Stimulated activated CD4-positive, alpha-beta T cell treated with anti-CD3 and anti-CD28 coated beads, TNF-alpha, amount 100 ng/mL, for 4 hours (primary cell): Measurements from ENCODE around the gene NCEH1.
"Not testable (repeated sequence)": the region's sequence is repeated elsewhere in the genome, so short reads cannot be mapped to it uniquely, and the experiment has no call there.

ENCODE experiments used
- DNase-seq, 3 experiments: peaks; one replicate each; pipeline ENCODE4 v3.0.0-alpha.2; 2020; ENCODE audit warnings: low read depth in 3 of 3

NCEH1 gene

DNA sequence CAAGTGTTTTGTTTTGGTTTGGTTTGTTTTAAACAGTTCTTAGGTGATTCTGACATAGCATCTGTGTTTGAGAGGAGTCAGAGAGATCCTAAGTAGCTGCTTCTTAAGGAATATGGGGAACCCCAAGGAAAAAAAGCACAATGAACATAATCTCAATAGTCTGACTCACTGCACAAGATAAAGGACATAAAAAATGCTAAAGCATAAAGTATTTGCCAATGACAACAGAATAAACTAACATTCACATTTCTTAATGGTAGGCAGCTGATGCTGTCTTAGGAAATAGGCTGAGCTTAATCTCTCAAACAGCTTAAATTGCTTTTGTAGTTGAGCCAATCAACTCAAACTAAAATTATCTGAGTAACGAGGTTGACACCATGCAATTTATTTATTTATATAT, 2.9 kb downstream of the NCEH1 start:
- no peak for DNase-seq

DNA sequence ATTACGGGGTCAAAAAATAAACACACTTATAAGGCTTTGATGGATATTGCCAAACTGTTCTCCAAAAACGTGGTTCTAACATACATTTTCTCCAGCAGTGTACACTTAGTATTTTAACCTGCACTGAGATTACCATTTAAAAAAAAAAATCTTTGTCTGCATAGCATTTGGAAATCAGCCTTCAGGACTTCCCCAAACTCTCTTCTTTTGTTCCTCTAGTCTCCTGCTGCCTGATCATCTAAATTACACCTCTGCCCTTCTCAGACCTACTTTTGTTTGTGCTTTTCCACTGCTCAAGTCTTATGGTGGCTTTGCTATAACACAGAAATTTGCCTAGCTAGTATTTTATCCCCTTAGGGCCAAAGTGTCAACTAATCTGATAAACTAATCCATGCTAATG, 3.8 kb downstream of the NCEH1 start:
- no peak for DNase-seq

DNA sequence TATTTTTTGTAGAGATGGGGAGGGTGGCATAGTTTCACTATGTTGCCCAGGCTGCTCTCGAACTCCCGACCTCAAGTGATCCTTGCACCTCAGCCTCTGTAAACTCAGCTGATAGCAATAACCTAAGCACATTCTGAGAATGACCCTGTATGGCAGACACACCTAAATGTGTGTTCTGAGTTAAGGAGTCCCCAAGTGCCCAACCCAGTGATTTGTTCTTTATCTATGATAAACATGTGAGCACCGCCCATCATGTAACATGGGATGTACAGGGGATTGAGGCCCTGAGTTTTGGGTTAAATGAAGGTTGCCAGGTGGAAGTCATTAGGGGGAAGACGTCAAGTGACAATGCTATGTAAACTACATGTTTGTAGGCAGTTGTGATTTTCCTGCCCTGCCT, 5.7 kb downstream of the NCEH1 start:
- no peak for DNase-seq

DNA sequence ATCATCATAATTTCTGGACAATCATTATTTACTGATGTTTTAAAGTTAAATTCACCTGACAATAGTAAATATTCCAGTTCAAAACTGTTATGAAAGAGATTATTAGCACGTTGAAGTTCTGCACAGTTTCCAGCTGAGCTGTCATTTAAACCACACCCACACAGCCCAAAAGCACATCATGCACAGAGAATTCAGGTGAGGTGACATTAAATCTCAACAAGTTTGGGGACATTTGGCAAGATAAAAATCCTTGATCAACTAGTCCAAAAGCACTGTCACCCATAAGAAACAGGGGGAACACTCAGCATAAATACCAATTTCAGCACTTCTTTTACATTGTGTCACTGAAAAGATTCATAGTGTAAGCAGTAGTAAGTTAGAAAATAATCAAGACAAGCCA, 6.9 kb downstream of the NCEH1 start:
- DNase-seq, result no peak

DNA sequence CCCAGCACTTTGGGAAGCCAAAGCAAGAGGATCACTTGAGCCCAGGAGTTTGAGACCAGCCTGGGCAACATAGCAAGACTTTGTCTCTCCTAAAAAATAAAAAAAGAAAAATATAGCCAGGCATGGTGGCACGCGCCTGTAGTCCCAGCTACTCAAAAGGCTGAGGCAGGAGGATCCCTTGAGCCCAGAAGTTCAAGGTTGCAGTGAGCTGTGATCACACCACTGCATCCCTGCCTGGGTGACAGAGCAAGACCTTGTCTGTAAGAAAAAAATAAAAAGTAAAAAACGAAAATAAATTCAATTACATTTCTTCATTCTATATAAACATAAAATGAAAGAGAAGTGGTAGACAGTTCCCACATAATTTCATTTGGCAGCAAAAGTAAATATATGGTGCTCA, 8.1 kb downstream of the NCEH1 start:
- not testable (repeated sequence) for DNase-seq

DNA sequence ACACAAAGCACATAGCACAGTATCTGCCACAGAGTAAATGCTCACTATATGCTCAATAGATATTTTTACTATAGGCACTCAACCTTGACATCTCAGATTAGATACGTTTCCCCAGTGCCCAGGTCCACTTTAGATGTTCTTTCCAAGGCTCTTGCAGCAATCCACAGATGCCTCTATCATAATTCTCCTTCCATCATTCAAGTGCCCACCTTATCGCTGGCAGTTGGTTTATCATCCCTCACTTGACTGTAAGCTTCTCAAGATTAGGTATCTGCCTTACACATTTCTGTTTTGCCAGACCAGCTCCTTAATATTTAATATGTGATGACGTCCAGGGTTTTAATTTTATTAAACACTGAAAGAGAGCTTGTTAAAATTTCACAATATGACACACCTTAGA, 8.6 kb downstream of the NCEH1 start:
- no peak for DNase-seq

DNA sequence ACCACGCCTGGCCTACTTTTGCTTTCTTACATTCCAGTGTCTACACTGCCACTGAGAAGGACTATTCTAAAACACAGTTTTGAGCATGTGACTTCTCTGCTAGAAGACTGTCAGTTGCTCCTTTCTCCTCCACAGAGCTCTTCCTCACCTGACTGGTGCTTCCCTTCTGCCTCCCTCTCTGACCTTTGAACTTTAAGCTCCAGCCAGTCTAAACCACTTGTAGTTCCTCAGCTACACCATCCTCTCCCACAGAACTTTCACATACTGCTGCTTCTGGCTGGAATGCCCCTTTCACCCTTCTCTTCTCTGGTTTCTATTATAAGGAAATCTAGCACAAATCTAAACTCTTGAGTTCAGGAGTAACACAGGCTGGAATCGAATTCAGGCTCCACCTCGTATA, 9.1 kb downstream of the NCEH1 start:
- no peak for DNase-seq

DNA sequence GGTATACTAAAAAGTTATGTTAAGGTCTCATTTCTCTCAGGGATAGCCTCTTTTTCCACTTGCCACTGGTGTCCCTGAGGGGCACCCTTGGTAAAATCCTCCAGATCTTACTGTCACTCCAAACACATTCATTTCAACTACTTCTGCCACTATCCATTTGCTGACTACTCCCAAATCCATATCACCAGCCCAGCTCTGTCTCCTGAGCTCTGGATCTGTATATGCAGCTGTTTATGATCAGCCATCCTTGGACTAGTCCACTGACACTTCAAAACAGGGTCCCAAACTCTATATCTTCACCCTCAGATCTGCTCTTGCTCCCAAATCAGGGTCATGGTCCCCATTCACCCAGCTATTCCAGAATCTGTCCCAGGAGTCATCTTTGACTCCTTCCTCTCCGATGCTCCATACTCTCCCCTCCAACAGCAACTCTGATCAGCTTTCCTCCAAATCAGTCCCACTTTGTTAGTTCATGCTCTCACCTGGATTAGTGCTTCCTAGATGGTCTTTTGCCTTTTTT, 9.9 kb downstream of the NCEH1 start:
- DNase-seq, result no peak

DNA sequence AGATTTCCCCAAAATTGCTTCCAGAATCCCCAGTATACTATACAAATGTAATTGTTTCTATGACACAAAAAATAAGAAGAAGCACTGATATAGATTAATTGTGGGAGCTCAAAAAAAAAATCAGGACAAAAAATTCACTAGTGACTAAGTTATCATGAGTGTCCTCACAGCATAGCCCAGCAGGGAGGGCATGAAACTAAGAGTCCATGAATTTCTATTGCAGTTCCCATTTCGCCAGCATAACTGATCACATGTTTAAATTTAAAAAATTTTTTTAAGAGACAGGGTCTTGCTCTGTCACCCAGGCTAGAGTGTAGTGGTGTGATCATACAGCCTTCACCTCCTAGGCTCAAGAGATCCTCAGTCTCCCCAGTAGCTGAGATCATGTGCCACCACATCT, 10.6 kb downstream of the NCEH1 start:
- no peak for DNase-seq

DNA sequence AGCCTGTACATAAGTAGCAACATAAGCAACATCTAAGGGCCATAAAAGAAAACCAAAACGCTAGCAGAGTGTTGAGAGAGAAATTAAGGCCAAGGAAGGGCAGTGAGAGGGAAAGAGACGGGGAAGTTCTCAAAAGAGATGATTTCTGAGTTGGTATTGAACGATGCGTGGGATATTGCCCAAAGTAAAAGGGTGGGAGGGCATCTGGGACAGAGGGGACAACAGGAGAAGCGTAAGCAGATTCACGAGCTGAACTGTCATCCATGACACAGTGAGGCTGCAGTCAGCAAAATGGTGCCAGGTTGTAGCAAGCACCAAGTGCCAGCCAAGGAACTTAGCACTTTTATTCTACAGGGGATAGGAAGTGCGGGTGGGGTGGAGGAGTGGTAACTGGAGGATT, 11.8 kb downstream of the NCEH1 start:
- DNase-seq, result no peak

DNA sequence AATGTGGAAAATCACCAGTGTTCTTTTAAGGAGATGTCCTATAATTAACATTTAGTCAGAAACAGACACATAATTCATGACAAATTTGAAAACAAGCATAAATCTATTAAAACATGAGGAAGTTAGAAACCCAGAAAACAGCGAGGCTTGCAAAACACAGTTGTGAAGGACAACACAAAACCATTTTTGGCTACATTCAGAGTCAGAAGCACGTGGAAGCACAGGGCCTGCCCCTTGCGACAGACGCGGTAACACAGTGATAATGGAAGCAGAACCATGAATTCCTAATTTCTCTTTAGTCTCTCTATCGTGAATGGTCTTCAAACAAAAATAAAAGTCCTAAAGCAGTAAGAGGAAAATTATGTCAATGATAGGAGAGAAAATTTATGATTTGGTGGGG, 12.2 kb downstream of the NCEH1 start:
- DNase-seq, result no peak

DNA sequence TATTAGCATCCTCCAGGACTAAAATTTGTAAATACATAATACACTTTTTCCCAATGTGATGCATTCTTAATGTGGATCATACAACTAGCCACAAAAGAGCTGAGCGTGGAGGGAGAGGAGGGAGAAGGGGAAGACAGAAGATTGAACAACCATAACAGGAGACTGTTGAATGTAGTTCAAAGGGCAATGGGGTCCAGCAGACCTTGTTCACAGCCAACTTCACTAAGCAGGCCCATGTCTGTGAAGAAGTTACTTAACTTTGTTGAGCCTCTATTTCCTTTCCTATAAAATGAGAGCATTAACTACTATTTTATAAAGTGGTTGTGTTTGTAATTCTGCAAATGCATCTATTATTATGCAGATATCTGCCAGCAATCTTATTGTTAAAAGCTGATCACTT, 13.3 kb downstream of the NCEH1 start:
- no peak for DNase-seq

DNA sequence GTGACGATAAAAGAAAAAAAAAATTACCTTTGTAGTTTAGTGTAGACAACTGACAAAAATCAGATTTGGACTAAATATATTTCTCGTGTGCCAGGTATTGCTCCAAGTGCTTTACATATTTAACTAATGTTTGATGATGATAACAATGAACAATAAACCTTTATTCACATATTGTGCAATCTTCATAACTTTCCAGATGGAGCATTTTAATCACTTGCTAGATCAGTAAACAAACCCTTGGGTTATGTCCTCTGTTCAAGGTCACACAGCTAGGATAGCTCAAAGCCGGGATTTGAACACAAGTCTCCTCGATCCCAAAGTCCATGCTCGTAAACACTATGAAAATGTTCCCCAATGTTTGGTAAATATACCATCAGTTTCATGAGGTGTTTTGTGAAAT, 14.5 kb downstream of the NCEH1 start:
- no peak for DNase-seq

DNA sequence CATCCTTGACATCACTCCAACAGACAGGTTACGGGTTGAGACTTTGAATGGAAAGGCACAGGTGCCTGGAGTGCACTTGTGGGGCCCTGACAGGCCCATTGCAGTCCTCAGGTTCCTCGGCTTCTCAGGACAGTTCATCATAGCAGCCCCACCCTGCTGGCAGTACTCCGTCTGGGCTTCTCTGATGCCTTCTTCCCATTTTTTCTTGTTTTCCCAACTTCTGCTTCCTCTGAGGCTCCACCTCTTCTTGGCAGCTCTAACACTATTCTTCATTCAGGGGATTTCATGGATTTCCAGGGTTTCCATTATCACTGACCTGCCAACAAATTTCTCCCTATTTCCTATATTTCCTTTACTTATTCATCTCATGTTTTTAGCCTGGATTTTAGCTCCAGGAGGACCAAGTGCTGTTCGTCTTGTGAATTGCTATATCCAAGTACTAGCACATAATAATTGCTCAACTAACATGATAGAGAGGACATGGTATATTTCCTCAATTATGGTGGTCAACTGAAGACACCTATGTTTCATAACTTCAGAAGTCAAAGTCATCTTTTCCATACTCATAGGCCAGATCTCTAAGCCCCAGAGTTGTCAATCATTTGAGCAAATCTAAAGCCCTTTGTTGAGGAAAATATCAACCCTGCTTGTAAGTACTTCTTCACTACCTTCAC, 16.2 kb downstream of the NCEH1 start:
- DNase-seq, result no peak

DNA sequence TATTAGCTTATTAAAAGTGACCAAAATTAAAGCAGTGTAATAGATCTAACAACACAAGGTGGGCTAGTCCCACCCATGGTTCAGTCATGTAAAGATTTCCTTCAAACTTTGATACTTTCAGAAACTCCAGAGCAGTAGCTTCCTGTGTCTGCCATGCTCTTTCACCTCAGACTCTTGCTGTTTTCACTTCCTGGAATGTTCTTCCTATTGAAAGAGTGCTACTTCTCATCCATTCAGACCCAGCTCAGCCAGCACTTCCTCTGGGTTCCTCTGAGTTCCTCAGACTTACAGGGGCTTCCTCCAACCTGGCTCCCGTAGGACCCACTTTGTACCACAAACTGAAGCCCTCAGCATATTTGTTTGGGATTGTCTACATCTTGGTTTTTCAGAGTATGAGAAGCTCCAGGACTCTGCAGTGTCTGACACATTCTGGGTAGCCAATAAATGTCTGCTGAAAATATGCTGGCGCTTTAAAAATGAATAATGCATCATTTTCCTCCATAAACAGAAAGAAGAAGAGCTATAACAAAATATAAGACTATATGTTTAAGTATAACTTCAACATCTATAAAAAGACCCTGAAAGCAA, 18.0 kb downstream of the NCEH1 start:
- DNase-seq, result no peak

DNA sequence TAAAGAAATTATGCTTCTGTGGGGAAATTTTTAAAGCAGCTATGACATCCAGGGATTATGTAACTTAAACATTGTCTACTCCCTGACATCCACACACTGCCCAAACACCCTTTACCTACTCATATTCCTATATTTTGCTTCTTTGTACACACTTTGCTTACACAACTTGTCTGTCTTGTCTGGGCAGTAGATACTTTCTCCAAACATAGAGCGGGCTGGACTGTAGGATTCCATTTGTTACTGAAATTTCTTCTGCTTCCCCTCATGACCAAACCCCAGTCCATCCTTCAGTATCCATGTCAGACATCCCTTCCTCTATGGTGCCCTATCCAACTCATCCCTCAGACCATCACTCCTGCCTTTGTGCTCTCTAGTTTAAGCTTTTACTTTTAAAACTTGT, 19.9 kb downstream of the NCEH1 start:
- DNase-seq, result no peak

DNA sequence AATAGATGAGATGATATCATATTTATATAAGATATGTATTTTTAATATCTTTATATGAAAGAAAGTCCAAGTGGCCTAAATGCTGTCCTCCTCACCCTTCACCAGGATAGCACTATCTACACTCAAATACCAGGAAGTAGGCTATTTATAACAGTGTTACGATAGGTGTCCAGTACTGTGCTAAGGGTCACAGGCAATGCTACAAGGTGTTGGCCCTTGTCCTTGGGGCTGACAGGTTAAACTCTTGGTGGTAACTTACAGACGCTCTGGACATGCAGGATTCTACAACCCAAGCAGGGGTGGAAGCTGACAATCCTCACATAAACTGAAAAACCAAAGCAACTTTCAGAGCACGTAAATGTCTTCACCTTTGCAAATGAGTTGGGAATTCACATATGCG, 22.3 kb downstream of the NCEH1 start:
- DNase-seq, result no peak

DNA sequence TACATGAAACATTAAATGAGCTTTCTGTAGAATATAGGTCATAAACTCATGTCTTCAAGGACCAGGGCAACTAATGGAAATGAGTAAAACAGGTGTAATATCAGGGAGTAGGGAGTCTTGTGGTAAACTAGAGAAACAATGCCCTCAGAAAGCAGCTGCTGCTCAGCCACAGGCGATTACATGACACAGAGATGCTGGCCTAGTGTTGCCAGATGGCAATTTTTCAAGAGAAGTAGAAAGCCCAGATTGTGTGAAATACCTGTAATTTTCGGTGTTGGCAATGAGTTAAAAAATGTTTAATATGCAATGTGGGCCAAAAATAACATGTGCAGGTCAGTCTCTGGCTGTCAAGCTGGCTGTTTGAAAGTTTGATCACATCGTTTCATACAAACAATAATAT, 23.4 kb downstream of the NCEH1 start:
- no peak for DNase-seq

DNA sequence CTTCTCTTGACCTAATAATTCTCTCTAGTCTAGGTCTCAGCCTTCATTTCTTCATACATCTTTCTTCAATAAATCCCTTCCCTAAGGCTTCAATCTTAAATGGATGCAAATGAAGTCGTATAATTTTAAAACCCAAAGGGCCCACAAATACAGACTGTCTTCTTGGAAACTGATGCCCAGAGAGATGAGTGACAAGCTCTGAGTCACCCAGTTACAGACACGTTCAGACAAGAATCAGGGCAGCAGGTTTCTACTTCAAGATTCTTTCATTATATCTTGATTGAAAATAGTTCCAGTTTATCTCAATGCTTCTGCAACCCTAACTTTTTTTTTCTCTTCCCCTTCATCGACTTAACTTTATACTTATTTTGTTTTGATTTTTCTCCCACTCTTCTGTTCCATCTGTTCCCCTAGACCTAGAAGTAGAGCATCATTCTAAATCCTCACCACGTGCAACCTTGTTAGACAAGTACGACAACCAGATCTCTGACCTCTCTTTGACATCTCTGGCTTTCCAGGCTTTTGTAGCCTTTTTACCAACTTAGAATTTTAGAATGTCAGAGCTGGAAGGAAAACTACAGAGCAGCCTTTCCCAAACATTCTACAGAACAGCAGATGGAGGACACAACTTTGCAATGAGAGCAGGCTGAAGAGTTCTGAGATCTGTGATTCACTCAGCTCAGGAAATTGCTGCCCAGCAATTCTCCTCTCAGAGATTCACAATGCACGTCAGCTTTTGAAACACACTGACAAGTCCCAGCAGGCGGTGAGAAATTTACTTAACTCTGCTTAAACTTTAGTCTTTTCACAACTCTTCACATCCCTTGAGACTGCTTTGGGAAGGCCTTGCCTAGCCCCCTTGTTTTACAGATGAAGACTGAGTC, 25.3 kb downstream of the NCEH1 start:
- no peak for DNase-seq

DNA sequence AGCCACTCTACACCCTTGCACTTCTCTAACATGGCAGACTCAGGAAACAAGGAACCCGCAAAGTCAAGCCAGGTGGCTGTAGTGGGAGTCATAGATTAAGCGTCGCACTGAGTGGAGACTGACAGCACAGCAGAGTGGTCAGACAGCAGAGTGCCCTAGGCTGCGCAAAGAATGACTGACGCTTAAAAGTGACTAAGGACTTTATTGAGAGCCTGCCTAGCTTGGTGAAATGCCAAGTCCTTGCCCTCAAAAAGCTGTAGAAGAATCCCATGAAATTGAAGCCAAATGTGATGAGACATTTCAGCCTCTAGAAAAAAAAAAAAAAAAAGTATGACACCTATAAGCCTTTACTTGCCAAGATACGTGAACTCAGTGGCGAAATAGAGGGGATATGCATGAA, 30.2 kb downstream of the NCEH1 start:
- DNase-seq, result no peak

DNA sequence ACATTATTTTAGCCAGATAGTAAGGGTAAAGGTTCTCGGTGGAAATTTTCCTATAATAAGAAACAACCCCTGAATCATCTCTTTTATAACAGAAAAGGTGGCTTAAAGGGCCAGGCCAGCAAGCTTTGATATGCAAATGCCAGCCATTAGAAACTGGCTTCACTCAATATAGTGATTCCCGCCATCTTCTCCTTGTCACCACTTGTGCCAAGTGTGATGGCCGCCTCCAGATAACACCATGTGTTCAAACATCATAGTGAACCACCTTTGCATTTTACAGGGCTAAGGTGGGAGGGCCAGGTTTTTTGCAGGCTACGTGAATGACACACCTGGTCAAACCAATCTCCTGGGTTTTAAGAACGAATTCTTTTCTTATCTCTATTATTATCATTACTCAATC, 31.3 kb downstream of the NCEH1 start:
- no peak for DNase-seq

DNA sequence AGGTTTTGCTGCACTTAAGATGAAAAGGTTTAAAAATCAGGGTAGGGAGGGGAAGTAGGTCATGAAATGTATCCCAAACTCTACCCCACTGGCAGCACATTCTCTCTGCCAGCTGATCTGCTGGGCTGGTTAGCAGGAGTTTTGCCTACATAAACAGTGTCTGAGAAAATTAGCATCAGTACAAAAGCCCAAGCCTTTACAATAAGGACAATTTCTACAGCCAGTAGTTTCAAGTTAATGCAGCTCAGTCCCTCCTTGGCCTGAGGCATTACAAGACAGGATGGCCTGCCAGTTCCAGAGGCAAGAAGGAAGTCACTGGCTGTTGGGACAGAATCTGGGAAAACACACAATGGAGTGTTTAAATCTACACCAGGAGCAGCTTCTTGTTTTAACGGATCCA, 32.8 kb downstream of the NCEH1 start:
- no peak for DNase-seq
